Middle frontal gyrus (tissue), 1 donor: Measurements from ENCODE around the gene RGS14.

Source experiments
- DNase-seq: peaks from one replicate; pipeline ENCODE4 v3.0.0-alpha.2; 2015; ENCODE audit warnings: low spot score; ENCODE audit errors: extremely low spot score

RGS14 gene, protein sequence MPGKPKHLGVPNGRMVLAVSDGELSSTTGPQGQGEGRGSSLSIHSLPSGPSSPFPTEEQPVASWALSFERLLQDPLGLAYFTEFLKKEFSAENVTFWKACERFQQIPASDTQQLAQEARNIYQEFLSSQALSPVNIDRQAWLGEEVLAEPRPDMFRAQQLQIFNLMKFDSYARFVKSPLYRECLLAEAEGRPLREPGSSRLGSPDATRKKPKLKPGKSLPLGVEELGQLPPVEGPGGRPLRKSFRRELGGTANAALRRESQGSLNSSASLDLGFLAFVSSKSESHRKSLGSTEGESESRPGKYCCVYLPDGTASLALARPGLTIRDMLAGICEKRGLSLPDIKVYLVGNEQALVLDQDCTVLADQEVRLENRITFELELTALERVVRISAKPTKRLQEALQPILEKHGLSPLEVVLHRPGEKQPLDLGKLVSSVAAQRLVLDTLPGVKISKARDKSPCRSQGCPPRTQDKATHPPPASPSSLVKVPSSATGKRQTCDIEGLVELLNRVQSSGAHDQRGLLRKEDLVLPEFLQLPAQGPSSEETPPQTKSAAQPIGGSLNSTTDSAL

GRCh38 chr5:177357459-177358351, at the start of gene RGS14:
TSS of gene RGS14 (plus strand) at chr5:177357924. CDS start at chr5:177358025, 101 bp downstream.
- no peak for DNase-seq

GRCh38 chr5:177308740-177309139, 49.0 kb upstream of the RGS14 start:
- no peak for DNase-seq

- DNase-seq, result no peak
Observed at GRCh38 chr5:177309351-177310191, 48.2 kb upstream of the RGS14 start.

- DNase-seq, result no peak
Observed at GRCh38 chr5:177310332-177310731, 47.4 kb upstream of the RGS14 start.

DNA sequence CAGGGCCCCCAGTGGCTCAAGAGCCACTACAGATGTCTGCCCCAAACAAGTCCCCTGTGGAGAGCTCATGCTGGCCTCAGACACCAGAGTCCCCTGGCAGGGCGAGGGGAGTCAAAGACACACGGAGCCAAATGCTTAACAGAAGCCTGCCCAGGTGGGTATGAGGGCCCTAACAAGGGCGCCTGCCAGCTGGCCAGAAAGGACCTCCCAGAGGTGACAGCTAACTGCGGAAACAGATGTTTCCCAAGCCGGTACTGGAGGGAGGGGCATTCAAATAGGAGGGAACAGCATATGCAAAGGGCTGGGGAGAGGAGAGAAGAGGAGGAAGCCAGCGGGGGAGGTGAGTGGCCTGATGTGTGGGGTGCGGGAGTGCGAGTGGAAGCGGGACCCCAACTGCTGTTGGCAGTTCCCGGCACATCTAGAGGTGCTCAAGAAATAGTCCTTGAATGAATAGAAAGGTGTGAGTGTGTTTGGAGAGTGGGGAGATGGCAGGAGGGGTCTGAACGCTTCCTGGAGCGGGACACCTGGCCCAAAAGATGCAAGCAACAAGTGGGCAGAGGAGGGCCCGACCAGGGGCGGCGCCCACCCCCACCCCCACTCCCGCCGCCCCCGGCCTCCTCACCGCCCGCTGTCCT, 46.9 kb upstream of the RGS14 start:
- no peak for DNase-seq

GRCh38 chr5:177311392-177311722, 46.4 kb upstream of the RGS14 start:
- no peak for DNase-seq

- DNase-seq, result peak; percentile 91
Observed at GRCh38 chr5:177311723-177312648, 45.7 kb upstream of the RGS14 start, which contains the start of gene MXD3. TSS of gene MXD3 (minus strand) at chr5:177311898. CDS start at chr5:177311830, 68 bp downstream.

DNA sequence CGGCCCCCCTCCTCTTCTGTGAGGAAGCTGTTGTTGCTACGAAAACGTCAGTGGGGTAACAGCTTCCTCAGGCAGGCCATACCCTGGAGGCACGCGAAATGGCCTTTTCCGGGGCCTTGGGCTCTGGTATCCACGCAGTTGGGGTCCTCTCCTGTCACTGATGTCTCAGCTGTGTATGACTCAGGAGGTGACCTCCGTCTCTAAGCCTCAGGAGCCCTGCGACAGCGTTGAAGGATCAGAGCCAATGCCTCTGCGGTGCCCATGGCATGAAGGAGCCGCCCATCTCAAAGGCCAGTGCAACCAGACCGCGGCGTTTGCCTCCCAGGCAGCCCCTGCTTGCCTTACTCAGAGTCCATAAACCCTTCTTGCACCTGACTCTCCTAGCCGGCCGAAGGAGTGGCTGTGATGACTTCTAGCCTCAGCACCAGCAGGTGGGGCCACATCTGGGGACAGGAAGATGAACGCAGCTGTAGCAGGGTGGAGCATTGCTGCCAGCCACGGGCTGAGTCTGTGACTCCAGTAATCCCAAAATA, 45.0 kb upstream of the RGS14 start:
- no peak for DNase-seq

- DNase-seq, result no peak
Observed at GRCh38 chr5:177313561-177314259, 44.0 kb upstream of the RGS14 start.

- no peak for DNase-seq
Observed at GRCh38 chr5:177314376-177315342, 43.1 kb upstream of the RGS14 start.

DNA sequence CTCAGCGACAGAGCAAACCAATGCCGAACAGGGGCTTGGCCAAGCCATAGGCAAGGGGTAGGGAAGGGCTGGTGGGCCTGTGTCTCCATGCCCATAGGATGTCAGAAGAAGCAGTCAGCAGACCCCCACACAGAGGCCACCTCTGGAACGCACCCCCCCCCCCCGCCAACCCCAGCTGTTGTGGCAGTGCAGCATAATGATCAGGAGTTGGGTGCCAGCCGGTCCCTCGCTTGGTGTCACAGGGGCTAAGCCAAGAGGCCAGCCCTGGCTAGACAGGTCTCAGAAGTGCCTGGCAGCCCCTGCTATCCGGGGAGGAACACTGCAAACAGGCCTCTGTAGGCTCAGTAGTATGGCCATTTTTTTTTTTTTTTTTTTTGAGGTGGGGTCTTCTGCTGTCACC, 42.3 kb upstream of the RGS14 start:
- no peak for DNase-seq

DNA sequence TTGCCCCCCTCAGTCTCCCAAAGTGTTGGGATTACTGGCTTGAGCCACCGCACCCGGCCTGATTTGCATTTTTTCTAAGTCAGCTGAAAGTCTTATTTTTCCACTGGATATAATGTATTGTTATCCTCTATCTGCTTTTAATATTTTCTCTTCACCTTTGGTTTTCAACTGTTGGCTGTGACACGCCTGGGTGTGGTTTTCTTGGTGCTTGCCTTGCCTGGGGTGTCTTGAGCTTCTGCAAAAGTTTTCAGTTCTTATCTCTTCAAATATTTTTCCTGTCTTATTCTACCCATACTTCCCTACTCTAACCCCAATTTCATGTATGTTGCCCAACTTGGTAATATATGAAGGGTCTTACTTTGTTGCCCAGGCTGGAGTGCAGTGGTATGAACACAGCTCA, 41.7 kb upstream of the RGS14 start:
- no peak for DNase-seq

- DNase-seq, result peak; percentile 51
Observed at GRCh38 chr5:177317959-177318377, 39.8 kb upstream of the RGS14 start.

GRCh38 chr5:177319913-177320588, 37.7 kb upstream of the RGS14 start:
- no peak for DNase-seq

GRCh38 chr5:177320879-177321278, 36.8 kb upstream of the RGS14 start:
- no peak for DNase-seq

DNA sequence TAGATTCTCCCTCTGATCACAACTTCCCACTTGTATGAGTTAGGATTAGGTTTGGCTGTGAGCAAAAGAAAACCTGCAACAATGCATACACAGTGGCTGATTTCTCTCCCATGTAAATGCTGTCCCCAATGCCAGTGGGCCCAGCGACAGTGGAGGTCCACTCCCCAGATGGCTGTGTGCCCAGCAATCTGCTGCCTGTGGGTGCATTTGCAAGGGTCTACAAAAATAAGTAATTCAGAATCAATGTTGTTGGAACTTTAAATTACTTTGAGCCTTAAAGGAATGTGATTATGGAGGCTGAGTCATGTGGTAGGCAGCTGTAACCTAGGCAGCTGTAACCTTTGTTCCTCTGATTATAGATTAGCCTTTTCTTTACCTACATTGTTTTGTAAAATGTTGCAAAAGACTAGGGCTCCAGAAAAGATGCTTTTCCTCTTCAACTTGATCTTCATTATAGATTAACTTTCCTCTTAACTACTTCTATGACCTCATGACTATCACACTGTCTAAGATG, 31.8 kb upstream of the RGS14 start:
- DNase-seq, result no peak
